ENCODE results near the gene ZNF804B. TPM values are rescaled to one million over a fixed set of nuclear protein-coding genes. Genes with fewer than 3 reads are reported as not detected.

ZNF804B gene
- total and polyA plus RNA-seq, 2 of the 4 experiments (the other 2 are of a cell fraction) = not detected

GRCh38 chr7:89023877-89024276 is 264.4 kb downstream of the ZNF804B start:
- H3K9me3 ChIP-seq (ENCODE audit: control insufficient read depth, insufficient read depth, low read length) = peaks cover 8% of the 10 kb centered on the region; the same call in 1 of the 2 replicates
- no CpG with 5 or more reads among the region's 1 CpG for WGBS, 2 experiments (ENCODE audit: extremely low coverage in 2 of 2, insufficient read length in 1 of 2)
- H3K27me3 ChIP-seq (ENCODE audit: control insufficient read depth, insufficient read depth, low read length) = no peaks in the 10 kb centered on the region
- no peak overlapping the region for H3K56ac ChIP-seq (ENCODE audit: extremely low read depth, insufficient read depth, low read length)
- H2AK5ac ChIP-seq (ENCODE audit: low read depth, low read length) = no peak overlapping the region
- H3K14ac ChIP-seq (replicated peaks; ENCODE audit: low read depth, low read length) = no peak overlapping the region
- no peak overlapping the region for H2BK20ac ChIP-seq (ENCODE audit: low read depth, low read length)
- no peak overlapping the region for H2AK9ac ChIP-seq (replicated peaks; ENCODE audit: low read depth, low read length, poor library complexity)
- no peak overlapping the region for H2BK15ac ChIP-seq (ENCODE audit: low read depth, low read length)
- H2BK120ac ChIP-seq (ENCODE audit: low read depth, low read length) = no peak overlapping the region
- TF ChIP-seq RFX5 (IDR thresholded peaks at IDR 0.05; ENCODE audit: low read depth, low read length) = no peak
- TF ChIP-seq MAFK (IDR thresholded peaks at IDR 0.05; ENCODE audit: low read depth, low read length) = no peak
- no peak for TF ChIP-seq CTCF (conservative IDR thresholded peaks at IDR 0.05; ENCODE audit: low read depth, low read length)
- TF ChIP-seq MXI1 (IDR thresholded peaks at IDR 0.05; ENCODE audit: borderline replicate concordance, low read depth, low read length) = no peak
- no peak for TF ChIP-seq FOS (IDR thresholded peaks at IDR 0.05; ENCODE audit: low read depth, low read length)
- TF ChIP-seq MAZ (IDR thresholded peaks at IDR 0.05; ENCODE audit: borderline replicate concordance, low read depth, low read length) = no peak
- no peak for TF ChIP-seq CHD1 (IDR thresholded peaks at IDR 0.05; ENCODE audit: low read depth, low read length)
- TF ChIP-seq USF2 (IDR thresholded peaks at IDR 0.05; ENCODE audit: low read depth, low read length) = no peak
- TF ChIP-seq BHLHE40 (IDR thresholded peaks at IDR 0.05; ENCODE audit: low read depth, low read length) = no peak
- no peak for TF ChIP-seq RAD21 (IDR thresholded peaks at IDR 0.05; ENCODE audit: low read length)
- TF ChIP-seq POLR2A (IDR thresholded peaks at IDR 0.05; ENCODE audit: low read depth, low read length) = no peak
- H3K9me1 ChIP-seq (ENCODE audit: insufficient read depth, low read length) = no peaks in the 10 kb centered on the region
- H2AFZ ChIP-seq (replicated peaks; ENCODE audit: low read length, poor library complexity) = no peak overlapping the region
- no peak overlapping the region for H4K5ac ChIP-seq (ENCODE audit: low read depth, low read length)
- no peak overlapping the region for H3K4ac ChIP-seq (ENCODE audit: low read depth, low read length)
- in situ Hi-C loops (cut with MboI; ENCODE audit: low sequenced_read_pairs) (no loop called here), intact Hi-C loops (cut with micrococcal nuclease) (no loop called here), dilution Hi-C loops (cut with HindIII; ENCODE audit: low sequenced_read_pairs, unreplicated experiment) (no loop called here)
- H2BK5ac ChIP-seq (ENCODE audit: low read depth, low read length, poor library complexity, severe bottlenecking) = no peak overlapping the region
- H3K4me2 ChIP-seq (ENCODE audit: low read depth, low read length) = no peak overlapping the region
- ChIA-PET CTCF (no interaction called here), POLR2A (ENCODE audit: unreplicated experiment) (no interaction called here)
- H3K23ac ChIP-seq (ENCODE audit: low read depth, low read length) = no peak overlapping the region
- H4K91ac ChIP-seq (ENCODE audit: insufficient read depth, low read depth, low read length) = no peak overlapping the region
- H3K4me3 ChIP-seq (ENCODE audit: insufficient read depth, low read depth, low read length) = no peak overlapping the region
- no peak overlapping the region for H4K8ac ChIP-seq (ENCODE audit: low read depth in 2 of 2, low read length in 2 of 2)
- DNase-seq = no peak
- H3K79me1 ChIP-seq (ENCODE audit: low read depth in 1 of 2, low read length in 2 of 2) = no peaks in the 10 kb centered on the region
- H3K9ac ChIP-seq (ENCODE audit: low read depth, low read length) = no peak overlapping the region
- BruUV-seq (replicated peaks) = no TSS peak
- ATAC-seq (ENCODE audit: low read depth) = no peak
- H4K20me1 ChIP-seq (ENCODE audit: insufficient read depth, low read length) = no peaks in the 10 kb centered on the region
- H3K18ac ChIP-seq (ENCODE audit: low read depth, low read length) = no peak overlapping the region
- no peaks in the 10 kb centered on the region for H3K36me3 ChIP-seq (ENCODE audit: control insufficient read depth, insufficient read depth, low read length)
- H3K27ac ChIP-seq (ENCODE audit: insufficient read depth, low read length) = no peak overlapping the region
- H3K4me1 ChIP-seq (ENCODE audit: control insufficient read depth, insufficient read depth, low read length) = no peaks in the 10 kb centered on the region
